Right cardiac atrium (tissue), 5 donors: Measurements from ENCODE around the gene DDX1. TPM values are rescaled to one million over a fixed set of nuclear protein-coding genes. Genes with fewer than 3 reads are reported as not detected.
"Not testable (repeated sequence)": the region's sequence is repeated elsewhere in the genome, so short reads cannot be mapped to it uniquely, and the experiment has no call there.

Source experiments
- ATAC-seq, 2 donors: fragments of 200-7000 bp; cut with Tn5 transposase; one replicate each; pipeline versions ENCODE4 v1.8.0 to v1.9.1; 2020; ENCODE audit warnings: moderate library complexity in 2 of 2, mild to moderate bottlenecking in 1 of 2
- DNase-seq, 3 donors: peaks; one replicate each; pipeline ENCODE4 v3.0.0-alpha.2; 2020
- H3K27ac ChIP-seq: one replicate; pipeline ENCODE4 v1.5.1; 2013; ENCODE audit warnings: mild to moderate bottlenecking, low read length, control low read depth, moderate library complexity
- H3K27me3 ChIP-seq: one replicate; pipeline ENCODE4 v1.6.1; 2013; ENCODE audit not compliant: control insufficient read depth, insufficient read depth
- H3K4me1 ChIP-seq: one replicate; pipeline ENCODE4 v1.6.1; 2013; ENCODE audit warnings: low read length; ENCODE audit not compliant: control insufficient read depth, insufficient read depth
- H3K4me3 ChIP-seq: one replicate; pipeline ENCODE4 v1.5.1; 2013; ENCODE audit warnings: low read length, control low read depth
- H3K9me3 ChIP-seq: one replicate; pipeline ENCODE4 v1.6.1; 2013; ENCODE audit warnings: low read length; ENCODE audit not compliant: control insufficient read depth
- WGBS: extraction: QIAGEN DNeasy Blood & Tissue Kit; methylation state at CpG from one replicate; pipeline ENCODE4 v1.1.7; 2013; 5-methylcytosine and 5-hydroxymethylcytosine counted together
- intact Hi-C, 4 donors: fragments of 100-400 bp; cut with DNase I; formaldehyde crosslinking; loops; one replicate each; pipeline versions ENCODE4 v1.11.0 to v1.14.0; 2022 to 2023
- polyA plus RNA-seq: library from polyadenylated mRNA; stranded (reverse); fragments of 200-250 nt; gene quantifications from one replicate; pipeline ENCODE4 v1.2.3, GENCODE V29; 2013
- total RNA-seq, 4 donors: library from RNA; stranded (reverse); fragmentation: NEBNext Ultra II Directional; extraction: Animal tissue kit (Norgen Biotek cat#: 25700); gene quantifications; one replicate each; pipeline ENCODE4 v1.2.1, GENCODE V29; 2021
- donor health status: healthy with polysubstance abuse.
- donor health status: DM: no; HTN: yes; CAD: no.
- donor health status: DM: no; HTN: no; CAD: no.
- donor health status: DM: no; HTN: yes; CAD: no; lungs with severe emphysema.
- donor health status: DM: yes; HTN: yes; CAD: no.

The DDX1 gene
- total and polyA plus RNA-seq, 5 donors: 109 to 136 (median 116) TPM

DNA sequence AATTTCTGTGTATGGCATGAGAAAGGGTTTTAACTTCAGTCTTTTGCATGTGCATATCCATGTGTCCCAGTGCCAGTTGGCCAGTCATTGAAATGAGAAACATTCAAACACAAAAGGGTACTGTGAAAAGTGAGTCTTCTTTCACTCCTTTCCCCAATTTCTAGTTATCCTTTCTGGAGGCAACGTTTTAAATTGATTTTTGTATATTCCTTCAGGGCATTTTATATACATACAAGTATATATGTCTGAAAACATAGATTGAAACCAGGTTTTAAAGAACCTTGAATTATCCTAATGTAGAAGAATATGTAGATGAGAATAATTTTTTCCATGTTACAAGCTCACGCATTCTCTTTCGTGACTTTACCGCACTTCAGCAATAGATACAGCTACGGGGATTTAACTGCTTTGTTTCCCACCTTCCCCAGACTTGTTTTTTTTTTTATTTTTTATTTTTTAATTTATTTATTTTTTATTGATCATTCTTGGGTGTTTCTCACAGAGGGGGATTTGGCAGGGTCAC, 18.8 kb downstream of the DDX1 start:
- intact Hi-C loops: no loop called here
- ATAC-seq (no peak), DNase-seq (no peak)
- H3K27me3 ChIP-seq: no peaks in the 10 kb centered on the region
- no peak overlapping the region for H3K4me3 ChIP-seq
- no peak overlapping the region for H3K27ac ChIP-seq
- 87% methylated on average over 5 of the region's 5 CpGs for WGBS
- no peaks in the 10 kb centered on the region for H3K4me1 ChIP-seq
- no peaks in the 10 kb centered on the region for H3K9me3 ChIP-seq

DNA sequence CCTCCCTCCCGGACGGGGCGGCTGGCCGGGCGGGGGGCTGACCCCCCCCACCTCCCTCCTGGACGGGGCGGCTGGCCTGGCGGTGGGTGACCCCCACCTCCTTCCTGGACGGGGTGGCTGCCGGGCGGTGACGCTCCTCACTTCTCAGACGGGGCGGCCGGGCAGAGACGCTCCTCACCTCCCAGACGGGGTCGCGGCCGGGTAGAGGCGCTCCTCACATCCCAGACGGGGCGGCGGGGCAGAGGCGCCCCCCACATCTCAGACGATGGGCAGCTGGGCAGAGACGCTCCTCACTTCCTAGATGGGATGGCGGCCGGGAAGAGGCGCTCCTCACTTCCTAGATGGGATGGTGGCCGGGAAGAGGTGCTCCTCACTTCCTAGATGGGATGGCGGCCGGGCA, 20.4 kb downstream of the DDX1 start:
- intact Hi-C loops, H3K4me3 ChIP-seq, DNase-seq, H3K27ac ChIP-seq, H3K27me3 ChIP-seq, H3K4me1 ChIP-seq, H3K9me3 ChIP-seq, ATAC-seq: not testable (repeated sequence)
- 98% methylated on average over 28 of the region's 33 CpGs for WGBS

DNA sequence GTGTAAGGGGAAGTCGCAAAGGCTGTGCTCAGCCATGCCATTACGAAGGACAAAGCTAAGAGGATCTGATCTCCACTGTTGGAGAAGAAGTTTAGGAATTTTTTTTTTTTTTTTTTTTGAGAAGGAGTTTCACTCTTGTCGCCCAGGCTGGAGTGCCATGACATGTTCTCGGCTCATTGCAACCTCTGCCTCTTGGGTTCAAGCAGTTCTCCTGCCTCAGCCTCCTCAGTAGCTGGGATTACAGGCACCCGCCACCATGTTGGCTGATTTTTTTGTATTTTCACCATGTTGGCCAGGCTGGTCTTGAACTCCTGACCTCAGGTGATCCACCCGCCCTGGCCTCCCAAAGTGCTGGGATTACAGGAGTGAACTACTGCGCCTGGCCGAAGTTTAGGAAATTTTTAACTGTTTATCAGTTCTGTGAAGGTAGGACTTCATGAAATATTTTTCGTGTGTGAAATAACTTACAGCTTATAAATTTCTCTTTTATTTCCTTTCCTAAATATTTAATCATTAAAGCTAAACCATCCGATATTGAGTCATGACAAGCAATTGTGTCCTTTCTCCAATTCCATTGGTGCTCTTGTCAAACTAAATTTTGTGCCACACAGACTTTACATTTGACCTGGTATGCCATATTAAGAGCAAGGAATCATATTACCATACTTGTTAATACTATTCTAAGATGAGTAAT, 22.2 kb downstream of the DDX1 start:
- no peaks in the 10 kb centered on the region for H3K27me3 ChIP-seq
- no peak for ATAC-seq
- 97% methylated on average over 10 of the region's 10 CpGs for WGBS
- intact Hi-C loops: no loop called here
- H3K4me1 ChIP-seq: no peaks in the 10 kb centered on the region
- no peak overlapping the region for H3K27ac ChIP-seq
- no peaks in the 10 kb centered on the region for H3K9me3 ChIP-seq
- no peak overlapping the region for H3K4me3 ChIP-seq
- no peak for DNase-seq

DNA sequence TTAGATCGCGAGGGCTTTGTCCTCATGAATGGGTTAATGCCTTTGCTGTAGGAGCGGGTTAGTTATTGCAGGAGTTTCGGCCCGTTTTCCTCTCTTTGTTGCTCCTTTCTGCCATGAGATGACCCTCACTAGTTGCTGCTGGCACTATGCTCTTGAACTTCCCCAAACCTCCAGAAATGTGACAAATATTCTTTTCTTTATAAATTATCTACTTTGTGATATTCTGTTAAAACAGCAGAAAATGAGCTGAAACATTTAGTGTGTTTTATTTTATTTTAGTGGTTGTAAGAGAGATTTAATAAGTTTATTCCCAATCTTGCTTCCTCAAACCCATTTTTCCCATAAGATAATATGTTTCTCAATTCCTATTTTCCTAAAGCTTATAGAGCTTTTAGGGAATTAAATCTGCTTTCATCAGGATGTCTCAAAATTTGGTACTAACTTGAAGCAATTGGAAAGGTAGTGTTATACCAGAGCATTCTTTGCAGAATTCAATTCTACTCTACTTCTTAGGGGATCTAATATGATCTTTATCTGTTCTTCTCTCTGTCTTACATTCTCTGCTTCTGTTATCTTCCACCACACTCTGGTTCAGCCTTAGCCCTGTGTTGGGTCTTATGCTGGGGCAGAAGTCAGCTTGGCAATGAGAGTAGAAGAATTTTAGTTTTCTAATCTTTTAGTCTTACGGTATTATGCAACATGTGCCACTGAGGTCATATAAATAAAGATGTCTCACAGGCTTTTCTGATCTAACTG, 23.1 kb downstream of the DDX1 start:
- Histone ChIP-seq H3K9me3 (no peaks in the 10 kb centered on the region), H3K4me1 (no peaks in the 10 kb centered on the region), H3K27me3 (no peaks in the 10 kb centered on the region), H3K4me3 (no peak overlapping the region), H3K27ac (no peak overlapping the region)
- 81% methylated on average over 6 of the region's 6 CpGs for WGBS
- ATAC-seq: no peak
- intact Hi-C loops: no loop called here
- no peak for DNase-seq

DNA sequence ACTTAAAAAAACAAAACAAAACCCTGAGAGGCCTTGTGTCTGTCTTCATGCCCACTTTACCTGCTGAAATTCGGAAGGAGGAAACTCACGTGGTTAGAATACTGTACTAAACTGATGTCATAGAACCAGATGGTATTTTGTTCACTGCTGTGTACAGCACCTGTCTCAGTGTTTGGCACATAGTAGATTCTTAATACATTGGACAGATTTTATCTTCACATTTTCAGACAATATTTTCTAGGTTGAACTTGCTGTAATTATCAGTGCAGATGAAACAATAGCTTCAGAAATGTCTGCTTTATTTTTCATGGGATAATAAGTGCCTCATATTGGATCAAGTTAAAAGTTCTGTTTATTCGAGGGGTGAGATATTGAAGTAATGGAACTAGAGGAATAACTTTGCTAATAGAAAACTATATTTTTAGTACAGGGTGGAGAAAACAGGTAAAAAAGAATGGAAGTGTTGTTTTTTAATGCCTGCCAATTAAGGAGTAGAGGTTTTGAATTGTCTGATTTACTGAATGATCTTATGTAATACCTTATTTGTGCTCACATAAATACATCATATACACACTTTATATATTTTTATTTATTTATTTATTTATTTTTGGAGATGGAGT, 23.7 kb downstream of the DDX1 start:
- intact Hi-C loops: no loop called here
- Histone ChIP-seq H3K4me1 (no peaks in the 10 kb centered on the region), H3K27ac (no peak overlapping the region), H3K4me3 (no peak overlapping the region), H3K9me3 (no peaks in the 10 kb centered on the region), H3K27me3 (no peaks in the 10 kb centered on the region)
- ATAC-seq (no peak), DNase-seq (no peak)
- WGBS: 88% methylated on average over 3 of the region's 3 CpGs

DNA sequence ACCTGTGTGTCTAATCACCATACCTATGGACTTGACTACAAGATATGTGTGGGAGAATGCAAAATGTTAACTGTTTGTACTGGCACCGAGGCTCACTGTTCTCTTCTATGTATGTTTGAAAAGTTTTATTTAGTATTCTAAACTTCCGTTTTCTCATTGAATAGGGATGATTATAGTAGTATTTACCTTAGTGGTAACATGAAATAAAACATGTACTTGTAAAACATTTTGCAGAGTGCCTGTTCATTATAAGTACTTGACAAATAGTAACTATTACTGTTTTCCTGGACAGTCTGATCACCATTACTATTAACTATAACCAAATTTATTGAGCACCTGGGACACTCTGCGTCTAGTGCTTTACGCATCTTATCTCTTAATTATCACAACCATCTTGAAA, 24.8 kb downstream of the DDX1 start:
- DNase-seq (no peak), ATAC-seq (no peak)
- Histone ChIP-seq H3K4me1 (no peaks in the 10 kb centered on the region), H3K9me3 (no peaks in the 10 kb centered on the region), H3K4me3 (no peak overlapping the region), H3K27ac (no peak overlapping the region), H3K27me3 (no peaks in the 10 kb centered on the region)
- 95% methylated on average over 4 of the region's 4 CpGs for WGBS
- intact Hi-C loops: no loop called here

DNA sequence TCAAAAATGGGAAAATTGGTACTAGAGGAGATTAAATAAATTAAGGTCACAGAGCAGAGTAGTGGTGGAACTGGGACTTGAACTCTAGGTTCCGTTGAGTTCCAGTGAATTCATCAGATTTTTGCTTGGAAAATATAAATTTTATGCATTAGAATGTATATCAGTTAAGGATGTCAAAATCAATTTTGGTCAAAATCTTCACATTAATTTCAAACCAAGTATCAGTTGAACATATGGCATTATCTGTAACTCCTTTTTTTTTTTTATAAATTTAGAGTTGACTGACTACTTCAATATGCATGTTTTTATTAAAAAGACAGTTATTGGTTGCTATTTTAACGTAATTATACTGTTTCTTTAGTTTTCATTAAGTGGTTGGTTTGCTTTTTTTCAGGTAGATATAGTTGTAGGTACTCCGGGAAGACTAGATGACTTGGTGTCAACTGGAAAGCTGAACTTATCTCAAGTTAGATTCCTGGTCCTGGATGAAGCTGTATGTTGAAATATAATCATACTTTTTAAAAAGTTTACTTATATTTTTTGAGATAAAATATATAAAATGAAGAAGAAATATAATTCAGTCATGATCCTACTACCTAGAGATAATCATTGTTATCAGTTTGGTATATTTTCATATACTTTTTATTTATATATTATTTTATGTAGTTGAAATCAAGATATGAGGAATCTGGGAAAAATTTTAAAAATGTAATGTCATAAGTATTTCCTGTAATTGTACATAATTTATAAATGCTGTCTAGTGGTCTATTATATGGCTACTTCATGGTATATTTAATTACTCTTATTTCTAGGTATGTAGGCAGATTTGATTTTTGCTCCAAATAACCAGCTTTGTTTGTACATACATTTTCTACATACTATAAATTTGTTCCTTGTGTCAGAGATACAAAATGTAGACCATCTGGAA, 25.4 kb downstream of the DDX1 start:
- intact Hi-C loops: no loop called here
- Histone ChIP-seq H3K9me3 (no peaks in the 10 kb centered on the region), H3K27me3 (no peaks in the 10 kb centered on the region), H3K4me3 (no peak overlapping the region), H3K27ac (no peak overlapping the region), H3K4me1 (no peaks in the 10 kb centered on the region)
- no peak for ATAC-seq
- WGBS: 95% methylated on average over 3 of the region's 3 CpGs
- DNase-seq: no peak

DNA sequence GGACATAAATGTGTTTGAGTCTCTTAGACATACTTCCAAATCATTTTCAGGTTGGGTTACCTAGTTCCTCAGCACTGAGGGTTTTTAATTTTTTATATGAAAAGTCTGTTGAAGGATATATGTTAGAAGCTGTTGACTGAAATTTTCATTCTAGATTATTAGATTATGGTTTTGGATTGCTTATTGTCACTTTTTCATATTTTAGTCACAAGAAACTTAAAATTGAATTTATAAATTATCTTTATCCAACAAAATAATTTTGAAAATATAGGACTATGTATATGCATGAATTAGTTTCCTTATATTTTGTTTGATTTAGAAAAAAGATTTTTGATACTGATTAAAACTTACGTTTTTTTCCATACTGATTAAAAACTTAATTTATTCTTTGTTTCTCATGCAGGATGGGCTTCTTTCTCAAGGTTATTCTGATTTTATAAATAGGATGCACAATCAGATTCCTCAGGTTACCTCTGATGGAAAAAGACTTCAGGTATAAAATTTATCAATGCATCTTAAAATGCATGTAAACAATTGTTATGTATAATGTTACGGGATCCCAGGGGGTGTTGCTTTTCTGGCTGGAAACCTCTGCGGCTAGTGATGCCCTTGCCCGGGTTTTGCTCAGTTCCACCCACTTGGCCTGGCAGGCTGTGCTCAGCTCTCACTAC, 26.2 kb downstream of the DDX1 start:
- ATAC-seq (no peak), DNase-seq (no peak)
- Histone ChIP-seq H3K4me1 (no peaks in the 10 kb centered on the region), H3K4me3 (no peak overlapping the region), H3K9me3 (no peaks in the 10 kb centered on the region), H3K27ac (no peak overlapping the region), H3K27me3 (no peaks in the 10 kb centered on the region)
- intact Hi-C loops: no loop called here
- 97% methylated on average over 4 of the region's 4 CpGs for WGBS

DNA sequence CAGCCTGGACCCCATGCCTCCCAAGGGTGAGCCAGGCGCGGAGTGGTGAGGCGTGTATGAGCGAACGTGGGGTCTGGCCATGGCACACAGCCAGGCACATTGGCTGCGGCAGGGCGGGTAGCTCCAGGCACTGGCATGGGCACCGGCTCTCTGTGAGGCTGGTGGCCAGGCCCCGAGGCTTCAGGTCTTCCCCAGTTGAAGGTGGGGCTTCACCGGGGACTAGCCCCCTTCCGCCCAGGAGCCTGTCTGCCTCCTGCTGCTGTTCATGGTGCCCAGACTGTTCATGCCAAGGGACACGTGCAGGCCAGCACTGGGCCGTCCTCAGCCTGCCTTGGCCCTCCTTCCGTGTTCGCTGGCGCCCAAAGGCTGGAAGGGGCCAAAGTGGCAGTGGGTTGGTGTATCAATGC, 26.8 kb downstream of the DDX1 start:
- Histone ChIP-seq H3K4me1 (no peaks in the 10 kb centered on the region), H3K27ac (no peak overlapping the region), H3K9me3 (no peaks in the 10 kb centered on the region), H3K27me3 (no peaks in the 10 kb centered on the region), H3K4me3 (no peak overlapping the region)
- peak in 2 of 3 donors; percentile 15 to 45 for DNase-seq
- 90% methylated on average over 16 of the region's 16 CpGs for whole genome bisulfite sequencing
- intact Hi-C loops: no loop called here
- peak; percentile 26 to 41 for ATAC-seq

DNA sequence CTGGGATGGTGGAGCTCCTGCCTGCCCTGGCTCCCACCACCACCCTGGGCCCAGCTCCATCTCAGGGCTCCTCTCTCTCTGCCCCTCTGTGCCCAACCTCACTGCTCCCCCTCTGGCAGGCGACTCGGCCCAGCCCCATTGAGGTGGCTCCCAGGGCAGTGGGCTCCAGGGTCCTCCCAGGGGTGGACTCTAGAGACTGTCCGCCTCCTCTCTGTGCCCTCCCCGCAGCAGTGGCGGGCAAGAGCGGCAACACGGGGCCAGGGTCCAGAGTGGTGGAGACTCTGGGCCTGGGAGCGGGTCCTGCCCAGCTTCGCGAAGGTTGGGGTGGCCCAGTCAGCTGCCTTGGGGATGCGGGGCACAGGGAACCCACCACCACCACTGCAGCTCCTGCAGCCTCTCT, 27.4 kb downstream of the DDX1 start:
- H3K4me3 ChIP-seq: no peak overlapping the region
- intact Hi-C loops: no loop called here
- no peaks in the 10 kb centered on the region for H3K4me1 ChIP-seq
- H3K27ac ChIP-seq: no peak overlapping the region
- H3K27me3 ChIP-seq: no peaks in the 10 kb centered on the region
- ATAC-seq (peak in 1 of 2 donors; percentile 36), DNase-seq (peak in 1 of 3 donors; percentile 51)
- no peaks in the 10 kb centered on the region for H3K9me3 ChIP-seq
- 97% methylated on average over 11 of the region's 11 CpGs for WGBS
